Measurements from ENCODE around the gene USP6NL. TPM values are rescaled to one million over a fixed set of nuclear protein-coding genes. Genes with fewer than 3 reads are reported as not detected.
"Not testable (repeated sequence)": the region's sequence is repeated elsewhere in the genome, so short reads cannot be mapped to it uniquely, and the experiment has no call there.

The USP6NL gene
- total RNA-seq, 1 experiment from 2014 or later = 35.6 TPM

DNA sequence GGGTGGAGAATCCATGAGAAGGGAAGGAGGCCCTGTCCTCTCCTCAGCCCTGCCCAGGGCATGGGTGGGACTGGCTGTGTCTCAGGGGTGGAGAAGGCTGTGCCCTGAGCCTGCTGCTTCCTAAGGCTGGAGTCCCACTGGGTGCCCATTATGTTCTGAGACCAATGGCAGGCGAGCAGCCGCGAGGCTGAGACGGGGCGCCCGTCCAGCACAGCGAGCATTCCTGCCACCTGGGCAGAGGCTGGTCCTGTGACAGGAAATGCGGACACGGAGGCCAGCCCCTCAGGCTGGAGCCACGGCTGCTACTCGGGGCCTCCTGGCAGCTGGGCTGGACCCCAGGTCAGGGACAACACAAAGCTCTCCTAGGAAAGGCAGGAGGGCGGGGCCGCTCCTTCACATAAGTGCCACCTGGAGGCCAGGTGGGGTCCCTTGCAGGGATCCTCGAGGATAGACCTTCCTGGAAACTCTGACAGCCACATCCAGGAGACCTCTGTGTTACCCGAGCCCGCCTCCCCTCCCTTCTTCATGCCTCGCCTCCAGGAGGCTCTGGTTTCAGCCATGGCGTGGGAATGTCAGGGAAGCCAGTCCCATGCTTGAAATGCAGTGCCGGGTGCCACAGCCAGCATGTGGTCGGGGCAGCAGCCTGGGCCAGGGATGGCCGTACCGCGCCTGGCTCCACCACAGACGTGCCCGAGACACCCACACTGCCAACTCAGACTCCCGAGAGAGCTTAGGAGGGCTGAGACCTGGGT, 173.9 kb downstream of the USP6NL start:
- ChIA-PET CTCF (interaction anchor here (1.1 to 1.2 kb wide), 2 partner anchors 13 to 109 kb away, joined by 3 to 5 read pairs; no protein-coding TSS in a partner anchor), POLR2A (no interaction called here)
- BruUV-seq (replicated peaks) = no TSS peak
- TF ChIP-seq, protein P1, sequence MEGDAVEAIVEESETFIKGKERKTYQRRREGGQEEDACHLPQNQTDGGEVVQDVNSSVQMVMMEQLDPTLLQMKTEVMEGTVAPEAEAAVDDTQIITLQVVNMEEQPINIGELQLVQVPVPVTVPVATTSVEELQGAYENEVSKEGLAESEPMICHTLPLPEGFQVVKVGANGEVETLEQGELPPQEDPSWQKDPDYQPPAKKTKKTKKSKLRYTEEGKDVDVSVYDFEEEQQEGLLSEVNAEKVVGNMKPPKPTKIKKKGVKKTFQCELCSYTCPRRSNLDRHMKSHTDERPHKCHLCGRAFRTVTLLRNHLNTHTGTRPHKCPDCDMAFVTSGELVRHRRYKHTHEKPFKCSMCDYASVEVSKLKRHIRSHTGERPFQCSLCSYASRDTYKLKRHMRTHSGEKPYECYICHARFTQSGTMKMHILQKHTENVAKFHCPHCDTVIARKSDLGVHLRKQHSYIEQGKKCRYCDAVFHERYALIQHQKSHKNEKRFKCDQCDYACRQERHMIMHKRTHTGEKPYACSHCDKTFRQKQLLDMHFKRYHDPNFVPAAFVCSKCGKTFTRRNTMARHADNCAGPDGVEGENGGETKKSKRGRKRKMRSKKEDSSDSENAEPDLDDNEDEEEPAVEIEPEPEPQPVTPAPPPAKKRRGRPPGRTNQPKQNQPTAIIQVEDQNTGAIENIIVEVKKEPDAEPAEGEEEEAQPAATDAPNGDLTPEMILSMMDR (IDR thresholded peaks at IDR 0.05; ENCODE audit: insufficient read depth in 1 of 2, low read depth in 1 of 2, low read length in 1 of 2, severe bottlenecking in 1 of 2, unreplicated experiment in 1 of 2) = peak in 1 of 2 experiments; percentile 19
- no peaks in the 10 kb centered on the region for H3K4me1 ChIP-seq
- intact Hi-C loops (cut with micrococcal nuclease; ENCODE audit: unreplicated experiment) = no loop called here
- no peaks in the 10 kb centered on the region for H3K9me3 ChIP-seq
- Mint-ChIP-seq H3K36me3 (ENCODE audit: insufficient read depth, unreplicated experiment) (no peaks in the 10 kb centered on the region), H3K9me3 (ENCODE audit: unreplicated experiment) (no peaks in the 10 kb centered on the region), H3K4me3 (ENCODE audit: unreplicated experiment) (no peak overlapping the region), H3K4me1 (ENCODE audit: low read depth, unreplicated experiment) (no peaks in the 10 kb centered on the region), H3K27ac (ENCODE audit: unreplicated experiment) (no peak overlapping the region), H3K27me3 (ENCODE audit: insufficient read depth, unreplicated experiment) (peaks cover 8% of the 10 kb centered on the region)
- H3K27me3 ChIP-seq (replicated peaks; ENCODE audit: control insufficient read depth, insufficient read depth, low read length) = no peaks in the 10 kb centered on the region
- peak in 1 of 2 experiments; percentile 23 for DNase-seq
- H3K4me3 ChIP-seq (ENCODE audit: low read depth, low read length) = no peak overlapping the region
- H3K36me3 ChIP-seq (ENCODE audit: control insufficient read depth, insufficient read depth, low read length) = no peaks in the 10 kb centered on the region

DNA sequence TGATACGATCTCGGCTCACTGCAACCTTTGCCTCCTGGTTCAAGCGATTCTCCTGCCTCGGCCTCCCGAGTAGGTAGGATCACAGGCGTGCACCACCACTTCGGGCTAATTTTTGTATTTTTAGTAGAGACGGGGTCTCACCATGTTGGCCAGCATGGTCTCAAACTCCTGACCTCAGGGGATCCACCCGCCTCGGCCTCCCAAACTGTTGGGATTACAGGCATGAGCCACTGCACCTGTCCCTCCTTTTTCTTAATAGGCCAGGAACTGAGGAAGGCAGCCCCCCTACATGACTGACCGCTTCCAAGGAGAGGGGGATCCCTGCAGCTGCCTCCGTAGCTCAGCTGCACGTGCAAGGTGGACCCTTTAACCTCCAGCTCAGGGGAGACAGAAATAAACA, 175.0 kb downstream of the USP6NL start:
- BruUV-seq (replicated peaks); H3K27me3 Mint-ChIP-seq (ENCODE audit: insufficient read depth, unreplicated experiment); H3K4me3 ChIP-seq (ENCODE audit: low read depth, low read length); H3K4me3 Mint-ChIP-seq (ENCODE audit: unreplicated experiment); H3K4me1 Mint-ChIP-seq (ENCODE audit: low read depth, unreplicated experiment); H3K27ac Mint-ChIP-seq (ENCODE audit: unreplicated experiment); H3K9me3 Mint-ChIP-seq (ENCODE audit: unreplicated experiment); H3K36me3 ChIP-seq (ENCODE audit: control insufficient read depth, insufficient read depth, low read length); H3K27me3 ChIP-seq (replicated peaks; ENCODE audit: control insufficient read depth, insufficient read depth, low read length); H3K4me1 ChIP-seq; H3K9me3 ChIP-seq; DNase-seq; H3K36me3 Mint-ChIP-seq (ENCODE audit: insufficient read depth, unreplicated experiment); POLR2A ChIA-PET; intact Hi-C loops (cut with micrococcal nuclease; ENCODE audit: unreplicated experiment); CTCF ChIA-PET: not testable (repeated sequence)

DNA sequence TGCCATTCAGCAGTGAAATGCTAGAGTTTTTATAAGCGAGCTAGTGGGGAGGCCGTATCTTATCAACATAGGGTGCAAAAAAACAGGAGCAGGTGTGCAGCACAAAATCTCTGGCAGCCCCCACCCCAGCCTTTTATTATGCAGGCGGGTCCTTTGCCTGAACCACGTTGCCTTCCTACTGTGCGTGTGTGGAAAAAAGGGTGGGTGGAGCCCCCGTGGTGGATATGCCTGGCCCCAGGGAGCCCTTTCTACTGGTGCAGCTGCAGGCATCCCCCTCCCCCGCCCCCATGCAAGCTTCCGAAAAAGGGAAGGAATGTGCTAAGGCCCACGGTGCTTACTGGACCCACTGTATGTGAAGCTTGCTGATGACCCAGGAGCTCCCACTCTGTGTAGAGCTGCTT, 175.9 kb downstream of the USP6NL start:
- H3K4me1 ChIP-seq = no peaks in the 10 kb centered on the region
- intact Hi-C loops (cut with micrococcal nuclease; ENCODE audit: unreplicated experiment) = loop anchor here (2.0 kb wide), 1 partner anchor 19 kb away; no protein-coding TSS in a partner anchor
- H3K4me3 ChIP-seq (ENCODE audit: low read depth, low read length) = no peak overlapping the region
- no peaks in the 10 kb centered on the region for H3K4me1 Mint-ChIP-seq (ENCODE audit: low read depth, unreplicated experiment)
- H3K27me3 Mint-ChIP-seq (ENCODE audit: insufficient read depth, unreplicated experiment) = peaks cover 10% of the 10 kb centered on the region
- ChIA-PET CTCF (interaction anchor here (0.6 to 1.3 kb wide), 2 partner anchors 11 to 322 kb away, joined by 3 to 8 read pairs; no protein-coding TSS in a partner anchor), POLR2A (no interaction called here)
- H3K4me3 Mint-ChIP-seq (ENCODE audit: unreplicated experiment) = no peak overlapping the region
- H3K36me3 ChIP-seq (ENCODE audit: control insufficient read depth, insufficient read depth, low read length) = no peaks in the 10 kb centered on the region
- H3K36me3 Mint-ChIP-seq (ENCODE audit: insufficient read depth, unreplicated experiment) = no peaks in the 10 kb centered on the region
- no TSS peak for BruUV-seq (replicated peaks)
- no peak for DNase-seq
- no peaks in the 10 kb centered on the region for H3K9me3 ChIP-seq
- H3K27me3 ChIP-seq (replicated peaks; ENCODE audit: control insufficient read depth, insufficient read depth, low read length) = no peaks in the 10 kb centered on the region
- TF ChIP-seq, protein P1 (IDR thresholded peaks at IDR 0.05; ENCODE audit: insufficient read depth in 1 of 2, low read depth in 1 of 2, low read length in 1 of 2, severe bottlenecking in 1 of 2, unreplicated experiment in 1 of 2) = no peak
- no peak overlapping the region for H3K27ac Mint-ChIP-seq (ENCODE audit: unreplicated experiment)
- no peaks in the 10 kb centered on the region for H3K9me3 Mint-ChIP-seq (ENCODE audit: unreplicated experiment)

Measured in Caco-2 (cell line).